ENCODE measurements around the gene GNS.
"Not testable (repeated sequence)": the region's sequence is repeated elsewhere in the genome, so short reads cannot be mapped to it uniquely, and the experiment has no call there.

GNS gene

GRCh38 chr12:64779354-64779974, 20.3 kb upstream of the GNS start:
- DNase-seq, result no peak

DNA sequence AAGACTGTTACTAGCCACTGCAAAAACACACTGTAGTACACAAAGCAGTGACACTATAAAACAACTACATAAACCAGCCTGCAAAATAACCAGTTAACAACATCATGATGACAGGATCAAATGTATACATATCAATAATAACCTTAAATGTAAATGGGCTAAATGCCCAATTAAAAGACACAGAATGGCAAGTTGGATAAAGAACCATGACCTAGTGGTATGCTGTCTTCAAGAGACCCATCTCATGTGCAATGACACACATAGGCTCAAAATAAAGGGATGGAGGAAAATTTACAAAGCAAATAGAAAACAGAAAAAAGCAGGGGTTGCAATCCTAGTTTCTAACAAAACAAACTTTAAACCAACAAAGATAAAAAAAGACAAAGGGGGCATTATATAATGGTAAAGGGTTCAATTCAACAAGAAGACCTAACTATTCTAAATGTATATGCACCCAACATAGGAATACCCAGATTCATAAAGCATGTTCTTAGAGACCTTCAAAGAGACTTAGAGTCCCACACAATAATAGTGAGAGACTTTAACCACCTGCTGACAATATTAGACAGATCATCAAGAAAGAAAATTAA, 16.0 kb upstream of the GNS start:
- not testable (repeated sequence) for DNase-seq

- DNase-seq, result no peak
These were observed 14.2 kb upstream of the GNS start for GRCh38 chr12:64773386-64773785.

DNA sequence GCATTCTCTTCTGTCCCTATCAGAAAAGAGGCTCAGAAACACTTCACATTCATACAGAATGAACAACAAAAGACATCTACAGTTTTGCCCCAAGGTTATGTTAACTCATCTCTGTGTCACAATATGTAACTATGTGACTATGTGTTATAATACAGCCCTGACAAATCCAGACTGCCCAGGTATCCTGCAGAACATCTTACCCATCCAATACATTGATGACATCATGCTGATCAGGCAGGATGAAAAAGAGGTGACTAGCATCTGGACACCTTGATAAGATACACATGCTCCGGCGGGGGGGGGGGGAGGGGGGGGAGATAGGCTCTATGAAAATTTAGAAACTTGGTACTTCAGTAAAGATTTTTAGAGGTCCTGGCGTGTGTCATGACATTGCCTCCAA, 8.3 kb upstream of the GNS start:
- no peak for DNase-seq

DNA sequence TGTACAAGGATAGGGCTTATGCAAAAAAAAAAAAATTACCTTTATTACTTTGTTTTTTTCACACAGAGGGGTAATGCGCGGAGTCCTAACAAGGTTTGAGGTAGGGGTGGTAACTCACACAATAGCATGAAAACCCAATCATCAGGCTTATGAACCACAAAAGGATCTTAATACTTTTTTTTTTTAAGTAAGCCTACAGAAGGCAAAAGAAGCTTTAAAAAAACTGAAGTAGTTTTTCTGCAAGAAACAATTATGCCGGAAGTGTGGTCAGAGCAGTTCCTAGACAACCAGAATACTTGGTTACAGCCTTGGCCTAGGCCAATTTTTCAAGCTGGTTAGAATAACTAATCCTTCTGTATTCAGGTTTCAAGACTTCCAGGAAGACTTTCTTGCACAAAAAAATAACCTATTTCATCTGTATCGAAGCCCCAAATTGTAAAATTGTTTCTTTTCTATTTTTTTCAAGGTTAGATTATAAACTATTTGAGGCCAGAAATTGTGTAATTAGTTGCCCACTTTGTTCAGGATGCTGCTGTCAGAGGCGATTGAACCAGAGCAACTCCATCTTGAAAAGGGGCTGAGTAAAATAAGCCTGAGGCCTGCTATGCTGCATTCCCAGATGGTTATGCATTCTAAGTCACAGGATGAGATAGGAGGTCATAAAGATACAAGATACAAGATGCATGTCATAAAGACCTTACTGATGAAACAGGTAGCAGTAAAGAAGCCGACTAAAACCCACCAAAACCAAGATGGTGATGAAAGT, 1.8 kb upstream of the GNS start:
- DNase-seq, result no peak

DNA sequence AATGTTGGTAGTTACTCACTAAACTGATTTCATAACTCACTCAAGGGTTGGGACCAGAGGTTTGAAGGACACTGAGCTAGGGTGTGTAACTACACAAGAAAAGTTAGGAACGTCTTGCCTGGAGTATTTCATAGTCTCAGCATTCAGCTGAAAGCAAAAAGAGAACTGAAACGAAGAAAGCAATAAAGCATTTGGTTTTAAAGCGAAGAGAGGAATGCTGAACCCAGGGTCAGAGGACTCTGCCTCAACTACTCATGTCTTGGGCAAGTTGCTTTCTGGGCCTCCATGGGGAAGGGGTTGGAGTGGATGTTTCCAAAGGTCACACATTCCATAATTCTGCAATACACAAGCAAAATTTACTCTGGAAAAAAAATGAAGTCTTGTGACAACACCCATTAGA, 1.4 kb downstream of the GNS start:
- DNase-seq, result no peak

GRCh38 chr12:64756376-64756775, 2.8 kb downstream of the GNS start:
- no peak for DNase-seq

DNA sequence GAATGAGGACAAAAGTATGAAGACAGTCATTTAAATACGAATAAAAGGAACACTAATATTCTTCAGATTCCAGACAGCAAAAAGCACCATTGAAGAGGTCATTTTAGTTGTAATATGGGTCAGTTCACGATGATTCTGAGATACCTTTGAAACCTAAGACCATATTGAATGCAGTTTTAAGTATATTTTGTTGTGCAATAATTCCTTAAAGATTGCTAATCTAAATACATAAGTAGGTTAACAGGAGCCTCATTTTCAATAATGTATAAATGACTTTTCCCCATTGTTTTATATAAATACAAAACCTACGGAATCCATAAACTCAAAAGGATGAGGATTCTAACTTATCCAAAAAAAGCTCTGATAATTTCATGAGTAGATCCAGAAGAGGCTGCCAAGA, 5.8 kb downstream of the GNS start:
- DNase-seq, result no peak

GRCh38 chr12:64752833-64753238, 6.4 kb downstream of the GNS start:
- no peak for DNase-seq

- no peak for DNase-seq
These were observed 7.2 kb downstream of the GNS start for GRCh38 chr12:64752032-64752431.

GRCh38 chr12:64749461-64750200, 9.6 kb downstream of the GNS start:
- no peak for DNase-seq

GRCh38 chr12:64747695-64748094, 11.5 kb downstream of the GNS start:
- no peak for DNase-seq

GRCh38 chr12:64746663-64747062, 12.5 kb downstream of the GNS start:
- no peak for DNase-seq

GRCh38 chr12:64745980-64746379, 13.2 kb downstream of the GNS start:
- no peak for DNase-seq

DNA sequence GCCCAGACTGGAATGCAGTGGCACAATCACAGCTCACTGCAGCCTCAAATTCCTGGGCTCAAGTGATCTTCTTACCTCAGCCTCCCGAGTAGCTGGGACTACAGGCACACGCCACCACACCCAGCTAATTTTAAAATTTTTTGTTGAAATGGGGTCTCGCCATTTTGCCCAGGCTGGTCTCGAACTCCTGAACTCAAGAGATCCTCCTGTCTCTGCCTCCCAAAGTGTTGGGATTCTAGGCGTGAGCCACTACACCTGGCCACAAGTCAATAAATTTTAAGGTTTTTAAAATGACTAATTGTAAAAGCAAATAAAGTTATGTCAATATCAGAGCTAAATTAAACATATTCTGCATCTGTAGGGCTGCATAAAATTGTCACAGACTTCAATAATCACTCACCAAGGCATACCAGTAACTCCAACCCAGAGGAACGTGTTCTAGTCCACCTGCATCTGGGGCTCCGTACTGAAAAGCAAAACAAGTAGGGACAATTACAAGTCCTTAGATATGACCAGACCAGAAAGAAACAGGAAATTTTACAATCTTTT, 13.9 kb downstream of the GNS start:
- DNase-seq, result no peak

- no peak for DNase-seq
These were observed 14.6 kb downstream of the GNS start for GRCh38 chr12:64744422-64745258.

DNA sequence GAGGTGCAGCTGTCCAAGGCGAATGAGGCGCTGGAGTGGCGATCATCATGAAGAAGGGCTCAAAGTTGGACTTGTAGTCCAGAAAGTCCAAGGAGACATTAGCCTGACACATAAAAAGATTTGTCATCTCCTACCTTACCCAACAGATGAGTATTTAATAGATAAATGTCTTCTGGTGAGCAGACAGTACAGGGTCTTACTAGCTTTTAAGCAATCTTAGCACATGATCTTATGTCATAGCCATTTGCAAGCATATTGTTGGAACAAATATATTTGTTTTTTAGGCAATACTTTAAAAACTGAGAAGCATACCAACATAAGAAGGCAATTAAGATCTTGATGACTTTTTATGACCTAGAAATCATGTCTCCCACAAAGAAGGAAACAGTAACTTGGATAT, 16.0 kb downstream of the GNS start:
- DNase-seq, result no peak

- DNase-seq, result no peak
These were observed 16.8 kb downstream of the GNS start for GRCh38 chr12:64742416-64742815.

DNA sequence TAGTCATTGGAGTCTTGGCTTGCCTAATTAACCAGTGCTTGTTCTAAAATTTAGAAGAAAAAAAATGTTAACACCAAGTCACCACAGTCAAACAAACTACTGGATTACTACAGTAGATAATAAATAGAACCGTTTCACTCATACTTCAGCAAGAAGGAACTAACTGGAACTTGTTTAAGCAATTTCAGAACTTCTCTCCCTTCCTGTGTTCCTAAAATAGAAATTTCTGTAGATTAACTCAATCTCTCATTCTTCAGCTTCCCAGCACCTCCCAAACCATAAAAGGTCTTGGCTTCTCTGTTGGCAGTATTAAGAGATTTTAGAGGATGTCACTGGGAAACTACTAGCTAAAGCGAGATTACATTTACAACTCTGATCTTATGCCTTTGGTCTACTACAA, 18.6 kb downstream of the GNS start:
- no peak for DNase-seq

DNA sequence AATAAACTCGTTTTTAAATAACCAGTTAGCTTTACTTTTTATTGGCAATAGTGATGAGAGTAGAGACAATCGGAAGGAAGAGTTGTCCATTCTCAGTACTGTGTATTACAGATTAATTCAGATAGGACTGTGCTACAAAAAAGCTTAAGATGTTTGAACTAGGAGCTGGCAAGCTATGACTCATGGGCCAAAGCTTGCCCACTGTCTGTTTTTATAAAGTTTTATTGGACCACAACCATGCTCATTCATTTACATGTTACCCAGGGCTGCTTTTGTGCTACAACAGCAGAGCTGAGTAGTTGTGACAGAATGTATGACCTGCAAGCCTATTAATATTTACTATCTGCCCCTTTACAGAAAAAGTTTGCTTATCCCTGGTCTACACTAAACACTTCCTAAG, 19.4 kb downstream of the GNS start:
- DNase-seq, result no peak

- no peak for DNase-seq
These were observed 21.7 kb downstream of the GNS start for GRCh38 chr12:64737539-64737938.

DNA sequence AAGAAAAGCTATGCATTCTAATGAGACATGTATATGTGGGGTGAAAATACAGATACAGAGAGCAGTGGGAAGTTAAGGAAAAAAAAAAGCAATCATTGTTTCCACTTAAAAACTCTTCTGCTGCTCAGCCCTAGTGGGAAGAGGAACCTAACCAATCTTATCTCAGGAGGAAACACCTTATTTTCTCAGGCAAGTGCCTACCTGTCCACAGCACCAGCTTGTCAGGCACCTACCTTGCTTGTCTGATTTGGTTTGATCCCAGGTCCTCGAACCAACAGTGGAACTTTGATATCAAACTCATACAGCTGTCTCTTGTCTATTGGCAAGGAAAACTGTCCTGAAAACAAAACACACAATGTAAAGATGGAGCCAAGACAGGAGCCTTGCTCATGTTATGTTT, 22.4 kb downstream of the GNS start:
- DNase-seq, result no peak

GRCh38 chr12:64735442-64735841, 23.8 kb downstream of the GNS start:
- DNase-seq, result no peak
